Stimulated activated naive B cell treated with anti-CD40 and anti-IgM and Interleukin-4, amounts not matched to agents 10 μg/mL and 1 μg/mL and 100 μg/mL, for 72 hours (primary cell): ENCODE results near the gene RPS6KB1.
A peak's percentile ranks its signal among the peaks of the same experiment; 100 is the strongest.
"Not testable (repeated sequence)": the region's sequence is repeated elsewhere in the genome, so short reads cannot be mapped to it uniquely, and the experiment has no call there.

Source experiments
- ATAC-seq, 2 donors: fragments of 150-1000 bp; cut with Tn5 transposase; replicated peaks; 2 replicates each; pipeline ENCODE4 v1.10.0; 2021; ENCODE audit warnings: moderate library complexity in 1 of 2
- DNase-seq: peaks from one replicate; pipeline ENCODE4 v3.0.0; 2021
- H3K27ac Mint-ChIP-seq: one replicate; pipeline ENCODE4 v1.8.0; 2022; ENCODE audit warnings: mild to moderate bottlenecking, mixed read lengths
- H3K27me3 Mint-ChIP-seq, 2 donors: one replicate each; pipeline ENCODE4 v1.8.0; 2022; ENCODE audit warnings: mixed read lengths in 2 of 2
- H3K36me3 Mint-ChIP-seq, 2 donors: one replicate each; pipeline ENCODE4 v1.8.0; 2022; ENCODE audit warnings: mixed read lengths in 2 of 2, mild to moderate bottlenecking in 1 of 2
- H3K4me1 Mint-ChIP-seq, 2 donors: one replicate each; pipeline ENCODE4 v1.8.0; 2022; ENCODE audit warnings: mixed read lengths in 2 of 2, mild to moderate bottlenecking in 1 of 2
- H3K4me3 Mint-ChIP-seq, 2 donors: one replicate each; pipeline ENCODE4 v1.8.0; 2022; ENCODE audit warnings: mild to moderate bottlenecking in 2 of 2, mixed read lengths in 2 of 2, moderate library complexity in 1 of 2
- H3K9me3 Mint-ChIP-seq, 2 donors: one replicate each; pipeline ENCODE4 v1.8.0; 2022; ENCODE audit warnings: mixed read lengths in 2 of 2, mild to moderate bottlenecking in 1 of 2

Gene RPS6KB1

DNA sequence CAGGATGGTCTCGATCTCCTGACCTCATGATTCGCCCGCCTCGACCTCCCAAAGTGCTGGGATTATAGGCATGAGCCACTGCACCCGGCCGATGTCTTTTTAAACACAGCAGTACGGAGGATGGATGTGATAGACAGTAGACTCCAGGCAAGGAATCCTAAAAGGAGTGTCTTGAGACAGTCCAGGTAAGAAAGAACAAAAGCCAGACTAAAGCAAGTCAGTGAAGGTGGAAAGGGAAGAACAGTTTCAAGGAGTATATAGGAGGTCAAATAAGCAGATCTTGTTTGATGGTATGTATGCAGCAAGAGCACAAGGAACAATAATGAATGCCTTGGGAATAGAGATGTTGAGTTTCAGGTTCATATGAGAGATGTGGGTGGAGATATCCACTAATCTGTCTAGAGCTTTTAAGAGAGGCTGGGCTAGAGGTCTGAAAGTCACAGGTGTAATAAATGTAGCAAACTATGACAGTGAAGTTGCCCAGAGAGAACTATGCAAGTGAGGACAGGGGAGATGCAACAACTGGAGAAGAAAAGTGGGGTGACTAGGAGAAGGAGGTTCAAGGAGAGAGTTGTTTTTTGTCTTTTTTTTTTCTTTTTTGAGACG lies 4.7 kb upstream of the RPS6KB1 start:
- ATAC-seq (no peak), DNase-seq (no peak)
- Mint-ChIP-seq H3K4me1 (peaks cover 11 to 19% of the 10 kb centered on the region in 2 donors), H3K4me3 (no peak overlapping the region), H3K27me3 (no peaks in the 10 kb centered on the region), H3K27ac (no peak overlapping the region), H3K9me3 (no peaks in the 10 kb centered on the region), H3K36me3 (peaks cover 13 to 31% of the 10 kb centered on the region in 2 donors)

GRCh38 chr17:59890720-59891119 lies 2.2 kb upstream of the RPS6KB1 start:
- no peak for DNase-seq
- H3K9me3 Mint-ChIP-seq: no peaks in the 10 kb centered on the region
- H3K27ac Mint-ChIP-seq: peak overlapping the region; percentile 44
- no peaks in the 10 kb centered on the region for H3K27me3 Mint-ChIP-seq
- peaks cover 19 to 35% of the 10 kb centered on the region in 2 donors for H3K4me1 Mint-ChIP-seq
- ATAC-seq: no peak
- peaks cover 14 to 26% of the 10 kb centered on the region in 2 donors for H3K36me3 Mint-ChIP-seq
- H3K4me3 Mint-ChIP-seq: peak overlapping the region in 1 of 2 donors; percentile 30

DNA sequence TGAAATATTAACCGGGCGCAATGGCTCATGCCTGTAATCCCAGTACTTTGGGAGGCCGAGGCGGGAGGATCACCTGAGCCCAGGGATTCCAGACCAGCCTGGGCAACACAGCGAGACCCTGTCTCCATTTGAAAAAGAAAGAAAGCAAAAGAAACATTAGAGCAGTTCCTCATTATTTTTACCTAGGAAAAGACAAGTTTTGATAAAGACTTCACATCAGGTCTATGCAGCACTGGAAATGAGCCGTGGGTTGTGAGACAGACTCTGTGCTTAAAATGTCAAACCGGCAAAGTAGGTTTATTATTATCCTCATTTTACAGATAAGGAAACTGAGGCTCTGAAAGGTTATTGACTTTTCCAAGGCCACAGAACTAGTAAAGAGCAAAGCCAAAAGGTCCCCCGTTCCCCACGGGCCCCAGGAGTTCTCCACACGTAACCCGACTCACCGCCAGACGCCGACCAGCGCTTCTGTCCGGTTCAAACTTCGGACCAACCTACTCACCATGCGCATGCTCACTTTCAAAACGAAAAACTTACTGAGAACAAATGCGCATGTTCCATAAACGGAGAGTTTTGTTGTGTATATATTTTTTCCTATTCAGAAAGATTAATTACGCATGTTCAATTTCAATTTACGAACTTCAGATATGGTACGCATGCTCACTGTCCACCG lies 534 bp upstream of the RPS6KB1 start:
- peaks cover 19 to 42% of the 10 kb centered on the region in 2 donors for H3K4me1 Mint-ChIP-seq
- peaks cover 14 to 17% of the 10 kb centered on the region in 2 donors for H3K36me3 Mint-ChIP-seq
- H3K9me3 Mint-ChIP-seq: no peaks in the 10 kb centered on the region
- no peaks in the 10 kb centered on the region for H3K27me3 Mint-ChIP-seq
- ATAC-seq (peak; percentile 56 to 66), DNase-seq (no peak)
- H3K4me3 Mint-ChIP-seq: peak overlapping the region; percentile 97 to 100
- peak overlapping the region; percentile 100 for H3K27ac Mint-ChIP-seq

DNA sequence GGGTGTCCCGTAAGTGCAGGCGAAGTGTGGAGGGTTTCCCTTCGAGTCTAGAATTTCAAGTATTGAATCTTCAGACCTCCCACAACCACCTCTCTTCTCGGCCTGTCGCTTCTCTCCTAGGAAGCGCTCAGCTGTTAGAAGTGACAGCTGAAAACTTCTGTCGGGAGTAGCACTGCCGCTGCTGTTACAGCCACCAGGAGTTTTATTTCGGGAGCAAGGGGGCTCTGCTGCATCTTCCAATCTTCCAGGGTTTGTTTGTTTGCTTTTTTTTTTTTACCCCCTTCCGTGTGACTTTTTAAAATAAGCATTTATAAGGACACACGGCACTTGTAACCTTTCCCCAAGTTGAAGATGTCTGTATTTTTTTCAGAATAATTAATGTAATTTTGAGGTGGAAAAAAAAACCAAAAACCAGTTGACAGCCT lies 767 bp downstream of the RPS6KB1 start:
- Mint-ChIP-seq H3K9me3 (no peaks in the 10 kb centered on the region), H3K36me3 (peaks cover 8 to 11% of the 10 kb centered on the region in 2 donors), H3K27me3 (no peaks in the 10 kb centered on the region), H3K4me1 (peaks cover 15 to 43% of the 10 kb centered on the region in 2 donors), H3K27ac (peak overlapping the region; percentile 100), H3K4me3 (peak overlapping the region; percentile 97 to 100)
- ATAC-seq (peak in 1 of 2 donors; percentile 21), DNase-seq (no peak)

GRCh38 chr17:59897090-59897489 lies 4.2 kb downstream of the RPS6KB1 start:
- Mint-ChIP-seq H3K27me3 (no peaks in the 10 kb centered on the region), H3K4me1 (peaks cover 12 to 30% of the 10 kb centered on the region in 2 donors), H3K27ac (no peak overlapping the region), H3K9me3 (no peaks in the 10 kb centered on the region), H3K36me3 (peaks cover 7% of the 10 kb centered on the region in 2 donors), H3K4me3 (no peak overlapping the region)
- ATAC-seq (no peak), DNase-seq (no peak)

DNA sequence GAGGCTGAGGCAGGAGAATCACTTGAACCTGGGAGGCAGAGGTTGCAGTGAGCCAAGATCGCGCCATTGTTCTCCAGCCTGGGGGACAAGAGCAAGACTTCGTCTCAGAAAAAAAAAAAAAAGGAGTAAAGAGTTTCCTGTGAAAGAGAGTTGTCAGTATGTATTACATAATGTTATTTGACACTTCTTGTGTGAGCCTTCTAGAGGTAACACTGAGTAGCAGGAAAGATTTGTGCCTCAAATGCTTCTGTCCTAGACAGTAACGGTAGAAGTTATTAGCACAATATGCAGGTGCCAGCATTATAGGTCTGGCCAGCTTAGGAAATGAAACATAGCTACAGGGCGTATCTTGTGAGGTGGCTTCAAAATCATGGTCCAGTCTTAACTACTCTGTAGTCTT lies 6.2 kb downstream of the RPS6KB1 start:
- no peaks in the 10 kb centered on the region for H3K9me3 Mint-ChIP-seq
- DNase-seq: no peak

GRCh38 chr17:59901604-59902003 lies 8.7 kb downstream of the RPS6KB1 start:
- Mint-ChIP-seq H3K9me3 (no peaks in the 10 kb centered on the region), H3K36me3 (peaks cover 12 to 24% of the 10 kb centered on the region in 2 donors), H3K27me3 (no peaks in the 10 kb centered on the region), H3K27ac (no peak overlapping the region), H3K4me1 (peaks cover 8 to 27% of the 10 kb centered on the region in 2 donors), H3K4me3 (no peak overlapping the region)
- no peak for ATAC-seq
- no peak for DNase-seq

More for the DNA sequence above, 6.2 kb downstream of the RPS6KB1 start:
- peaks cover 7 to 10% of the 10 kb centered on the region in 2 donors for H3K36me3 Mint-ChIP-seq
- no peak overlapping the region for H3K27ac Mint-ChIP-seq
- no peak overlapping the region for H3K4me3 Mint-ChIP-seq
- peaks cover 10 to 28% of the 10 kb centered on the region in 2 donors for H3K4me1 Mint-ChIP-seq
- no peaks in the 10 kb centered on the region for H3K27me3 Mint-ChIP-seq
- ATAC-seq: peak; percentile 59 to 84

DNA sequence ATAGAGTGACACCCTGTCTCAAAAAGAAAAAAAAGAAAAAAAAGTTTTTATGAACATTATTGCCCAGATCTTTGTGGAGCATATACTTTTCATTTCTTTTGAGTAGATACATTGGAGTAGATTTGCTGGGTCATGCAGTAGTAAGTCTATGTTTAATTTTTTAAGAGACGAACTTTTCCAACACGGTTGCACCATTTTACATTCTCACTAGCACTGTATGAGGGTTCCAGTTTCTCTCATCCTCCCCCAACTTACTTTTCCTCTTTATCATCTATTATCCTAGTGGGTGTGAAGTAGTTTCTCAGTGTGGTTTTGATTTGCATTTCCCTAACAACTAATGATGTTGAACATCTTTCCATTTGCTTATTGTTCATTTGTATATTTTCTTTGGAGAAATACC lies 10.5 kb downstream of the RPS6KB1 start:
- Mint-ChIP-seq H3K27ac (no peak overlapping the region), H3K36me3 (peaks cover 15 to 25% of the 10 kb centered on the region in 2 donors), H3K4me3 (no peak overlapping the region), H3K27me3 (no peaks in the 10 kb centered on the region), H3K4me1 (peaks cover 8 to 26% of the 10 kb centered on the region in 2 donors), H3K9me3 (no peaks in the 10 kb centered on the region)
- DNase-seq (no peak), ATAC-seq (no peak)

DNA sequence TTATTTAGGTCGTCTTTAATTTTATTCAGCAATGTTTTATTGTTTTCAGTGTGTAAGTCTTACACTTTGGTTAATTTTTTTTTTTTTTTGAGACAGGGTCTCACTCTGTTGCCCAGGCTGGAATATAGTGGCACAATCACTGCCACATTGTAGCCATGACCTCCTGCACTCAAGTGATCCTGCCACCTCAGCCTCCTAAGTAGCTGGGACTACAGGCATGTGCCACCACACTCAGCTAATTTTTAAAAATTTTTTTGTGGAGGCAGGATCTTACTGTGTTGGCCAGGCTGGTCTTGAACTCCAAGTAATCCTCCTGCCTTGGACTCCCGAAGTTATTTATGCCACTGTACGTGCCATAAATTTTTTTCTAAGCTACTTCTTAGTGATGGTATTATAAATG lies 14.5 kb downstream of the RPS6KB1 start:
- DNase-seq (no peak), ATAC-seq (no peak)
- no peak overlapping the region for H3K4me3 Mint-ChIP-seq
- no peaks in the 10 kb centered on the region for H3K9me3 Mint-ChIP-seq
- H3K27me3 Mint-ChIP-seq: no peaks in the 10 kb centered on the region
- H3K27ac Mint-ChIP-seq: no peak overlapping the region
- H3K36me3 Mint-ChIP-seq: peaks cover 14 to 27% of the 10 kb centered on the region in 2 donors
- peaks cover 6 to 21% of the 10 kb centered on the region in 2 donors for H3K4me1 Mint-ChIP-seq

GRCh38 chr17:59914274-59914854 lies 21.4 kb downstream of the RPS6KB1 start:
- no peak overlapping the region for H3K27ac Mint-ChIP-seq
- no peak for DNase-seq
- peak; percentile 60 to 69 for ATAC-seq

GRCh38 chr17:59916446-59916845 lies 23.5 kb downstream of the RPS6KB1 start:
- peaks cover 0 to 3% of the 10 kb centered on the region in 2 donors for H3K4me1 Mint-ChIP-seq
- H3K27me3 Mint-ChIP-seq: no peaks in the 10 kb centered on the region
- H3K4me3 Mint-ChIP-seq: no peak overlapping the region
- DNase-seq: no peak
- H3K27ac Mint-ChIP-seq: no peak overlapping the region
- H3K36me3 Mint-ChIP-seq: peaks cover 24 to 41% of the 10 kb centered on the region in 2 donors
- no peaks in the 10 kb centered on the region for H3K9me3 Mint-ChIP-seq
- no peak for ATAC-seq

More at GRCh38 chr17:59914274-59914854, 21.4 kb downstream of the RPS6KB1 start:
- Mint-ChIP-seq H3K36me3 (peaks cover 20 to 33% of the 10 kb centered on the region in 2 donors), H3K4me3 (no peak overlapping the region), H3K9me3 (no peaks in the 10 kb centered on the region), H3K27me3 (no peaks in the 10 kb centered on the region), H3K4me1 (peaks cover 0 to 3% of the 10 kb centered on the region in 2 donors)

DNA sequence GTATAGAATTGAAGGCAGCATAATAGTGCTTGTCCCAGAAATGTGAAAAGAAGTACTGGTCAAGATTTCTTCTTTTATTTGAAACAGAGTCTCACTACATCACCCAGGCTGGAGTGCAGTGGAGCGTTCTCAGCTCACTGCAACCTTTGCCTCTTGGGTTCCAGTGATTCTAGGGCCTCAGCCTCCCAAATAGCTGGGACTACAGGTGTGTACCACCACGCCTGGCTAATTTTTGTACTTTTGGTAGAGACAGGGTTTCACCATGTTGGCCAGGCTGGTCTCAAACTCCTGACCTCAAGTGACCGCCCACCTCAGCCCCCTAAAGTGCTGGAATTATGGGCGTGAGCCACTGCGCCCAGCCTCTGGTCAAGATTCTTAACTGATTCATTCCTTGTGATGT lies 27.7 kb downstream of the RPS6KB1 start:
- not testable (repeated sequence) for H3K9me3 Mint-ChIP-seq, H3K4me3 Mint-ChIP-seq, H3K4me1 Mint-ChIP-seq, ATAC-seq, H3K27ac Mint-ChIP-seq, H3K27me3 Mint-ChIP-seq, DNase-seq
- peaks cover 19 to 41% of the 10 kb centered on the region in 2 donors for H3K36me3 Mint-ChIP-seq

GRCh38 chr17:59930121-59930520 lies 37.2 kb downstream of the RPS6KB1 start:
- H3K4me3 Mint-ChIP-seq, DNase-seq, H3K9me3 Mint-ChIP-seq, ATAC-seq, H3K27me3 Mint-ChIP-seq, H3K4me1 Mint-ChIP-seq, H3K27ac Mint-ChIP-seq: not testable (repeated sequence)
- H3K36me3 Mint-ChIP-seq: peaks cover 34 to 50% of the 10 kb centered on the region in 2 donors

DNA sequence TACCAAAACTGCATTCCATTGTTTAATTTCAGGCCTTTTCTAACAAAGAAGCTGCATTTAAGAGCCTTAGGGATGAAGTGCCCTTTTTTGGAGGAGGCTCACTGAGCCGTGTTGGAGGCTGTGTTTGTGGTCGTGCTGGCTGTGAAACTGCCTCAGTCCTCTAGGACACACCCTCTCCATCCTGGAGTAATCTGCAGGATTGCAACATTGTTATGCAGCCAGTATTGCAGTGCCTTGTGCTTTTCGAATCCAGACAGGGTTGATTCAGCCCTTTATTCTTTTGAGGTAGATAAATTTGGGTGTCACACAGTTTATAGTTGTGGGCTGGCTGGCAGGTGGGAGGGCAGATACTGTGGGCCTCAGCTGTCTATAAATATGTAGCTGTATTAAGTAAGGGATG lies 37.8 kb downstream of the RPS6KB1 start:
- H3K36me3 Mint-ChIP-seq: peaks cover 33 to 49% of the 10 kb centered on the region in 2 donors
- H3K9me3 Mint-ChIP-seq, H3K4me3 Mint-ChIP-seq, ATAC-seq, H3K27me3 Mint-ChIP-seq, H3K4me1 Mint-ChIP-seq, H3K27ac Mint-ChIP-seq, DNase-seq: not testable (repeated sequence)
